Spleen (tissue), 7 donors: ENCODE results near the gene TLNRD1.

Experiments
- POLR2A ChIP-seq, 3 donors: fragments of 450-650 bp; IDR thresholded peaks; one replicate each; pipeline ENCODE4 v1.5.1; 2017; ENCODE audit warnings: antibody characterized with exemption in 3 of 3, mild to moderate bottlenecking in 1 of 3
- POLR2AphosphoS5 ChIP-seq, 3 donors: sonication (generic); formaldehyde crosslinking; IDR thresholded peaks; one replicate each; pipeline ENCODE4 v1.5.1; 2017; ENCODE audit warnings: antibody characterized with exemption in 3 of 3
- TF ChIP-seq, protein P1 (sequence below), 11 experiments: fragments of 200-600 bp in 7 of 11; fragments of 450-650 bp in 4 of 11; sonication (generic) in 4 of 11; IDR thresholded peaks in 8 of 11; conservative IDR thresholded peaks in 3 of 11; 1 replicate in 7 of 11; 2 replicates in 4 of 11; pipeline versions ENCODE4 v1.4.0 to v1.8.0; 2016 to 2021; ENCODE audit warnings: antibody characterized with exemption in 11 of 11, inconsistent platforms in 4 of 11, mild to moderate bottlenecking in 1 of 11
- donor health status: DM: no; HTN: no; CAD: no; lungs with moderate emphysema.
- donor health status: DM: no; HTN: no; CAD: no.
- donor health status: DM: no; HTN: no; CAD: no.

DNA sequence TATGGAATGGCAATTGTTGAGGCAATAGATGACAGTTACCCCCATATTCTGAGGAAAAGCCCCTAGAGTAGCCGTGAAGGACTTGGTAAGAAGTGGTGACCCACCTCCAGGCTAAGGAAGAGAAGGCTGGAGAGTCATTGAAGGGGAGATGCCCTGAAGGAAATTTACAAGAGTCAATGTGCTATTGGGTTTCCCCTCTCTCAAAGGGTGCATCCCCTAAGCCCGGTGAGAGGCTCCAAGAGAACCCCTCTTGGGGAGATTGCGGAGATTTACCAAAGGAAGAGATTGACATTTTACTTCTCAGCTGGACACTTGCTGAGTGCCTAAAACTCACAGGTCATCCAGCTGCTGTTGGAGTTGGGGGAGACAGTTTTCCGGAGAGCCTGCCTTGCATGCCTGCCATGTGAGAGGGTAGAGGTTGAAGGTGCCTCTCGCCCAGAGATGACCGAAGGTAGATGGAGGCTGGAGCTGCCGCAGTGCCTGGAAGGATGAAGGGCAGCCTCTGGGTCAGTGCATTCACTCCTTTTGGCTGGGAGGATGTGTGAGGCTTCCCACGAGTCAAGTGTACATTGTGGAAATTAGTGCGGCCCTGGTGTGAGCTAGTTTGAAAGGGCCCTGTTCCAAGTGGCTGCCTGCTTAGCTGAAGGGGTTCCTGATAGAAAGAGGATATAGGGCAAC is 41.8 kb upstream of the TLNRD1 start:
- TF ChIP-seq POLR2AphosphoS5 (IDR thresholded peaks at IDR 0.05): no peak
- TF ChIP-seq POLR2A (IDR thresholded peaks at IDR 0.05): no peak
- TF ChIP-seq, protein P1, sequence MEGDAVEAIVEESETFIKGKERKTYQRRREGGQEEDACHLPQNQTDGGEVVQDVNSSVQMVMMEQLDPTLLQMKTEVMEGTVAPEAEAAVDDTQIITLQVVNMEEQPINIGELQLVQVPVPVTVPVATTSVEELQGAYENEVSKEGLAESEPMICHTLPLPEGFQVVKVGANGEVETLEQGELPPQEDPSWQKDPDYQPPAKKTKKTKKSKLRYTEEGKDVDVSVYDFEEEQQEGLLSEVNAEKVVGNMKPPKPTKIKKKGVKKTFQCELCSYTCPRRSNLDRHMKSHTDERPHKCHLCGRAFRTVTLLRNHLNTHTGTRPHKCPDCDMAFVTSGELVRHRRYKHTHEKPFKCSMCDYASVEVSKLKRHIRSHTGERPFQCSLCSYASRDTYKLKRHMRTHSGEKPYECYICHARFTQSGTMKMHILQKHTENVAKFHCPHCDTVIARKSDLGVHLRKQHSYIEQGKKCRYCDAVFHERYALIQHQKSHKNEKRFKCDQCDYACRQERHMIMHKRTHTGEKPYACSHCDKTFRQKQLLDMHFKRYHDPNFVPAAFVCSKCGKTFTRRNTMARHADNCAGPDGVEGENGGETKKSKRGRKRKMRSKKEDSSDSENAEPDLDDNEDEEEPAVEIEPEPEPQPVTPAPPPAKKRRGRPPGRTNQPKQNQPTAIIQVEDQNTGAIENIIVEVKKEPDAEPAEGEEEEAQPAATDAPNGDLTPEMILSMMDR (IDR thresholded peaks at IDR 0.05 in 8 of 11, conservative IDR thresholded peaks at IDR 0.05 in 3 of 11): no peak
